ENCODE results near the gene PRDM16. TPM values are rescaled to one million over a fixed set of nuclear protein-coding genes. Genes with fewer than 3 reads are reported as not detected.

PRDM16 gene
- total RNA-seq, 1 experiment from 2014 or later = 0.17 TPM

GRCh38 chr1:3155926-3156220 is 86.9 kb downstream of the PRDM16 start:
- Histone ChIP-seq H3T11ph (ENCODE audit: low read length) (no peak overlapping the region), H3K9me3 (ENCODE audit: control insufficient read depth, low read depth, low read length) (no peaks in the 10 kb centered on the region), H2BK12ac (ENCODE audit: insufficient read length, low read depth, low read length) (no peak overlapping the region), H3K9ac (ENCODE audit: extremely low read depth, insufficient read length, low read length) (no peak overlapping the region), H3K79me2 (ENCODE audit: insufficient read depth, low read length) (no peaks in the 10 kb centered on the region), H2AK5ac (ENCODE audit: insufficient read length, low read length) (no peak overlapping the region), H2BK20ac (ENCODE audit: low read depth, low read length, poor library complexity, severe bottlenecking) (no peak overlapping the region), H3K4me1 (ENCODE audit: insufficient read depth, low read length) (no peaks in the 10 kb centered on the region), H3K18ac (ENCODE audit: insufficient read length, low read depth, low read length) (no peak overlapping the region), H4K20me1 (ENCODE audit: control insufficient read depth, insufficient read depth, insufficient read length) (no peaks in the 10 kb centered on the region), H3K4me2 (ENCODE audit: insufficient read depth, insufficient read length, low read length) (no peak overlapping the region), H3K23ac (ENCODE audit: insufficient read length, low read depth, low read length) (no peak overlapping the region), H2AFZ (ENCODE audit: low read length) (no peak overlapping the region), H4K5ac (ENCODE audit: insufficient read length, low read depth, low read length) (no peak overlapping the region), H3K23me2 (ENCODE audit: insufficient read length, low read depth, low read length, poor library complexity, severe bottlenecking) (no peaks in the 10 kb centered on the region), H3K56ac (ENCODE audit: insufficient read length, low read depth, low read length) (no peak overlapping the region), H3K4ac (ENCODE audit: low read depth, low read length) (no peak overlapping the region), H2BK15ac (ENCODE audit: low read depth, low read length) (no peak overlapping the region), H2BK5ac (ENCODE audit: insufficient read length, low read length) (no peak overlapping the region), H3K27ac (ENCODE audit: insufficient read length, low read depth, low read length) (no peak overlapping the region), H3K14ac (ENCODE audit: insufficient read depth, low read length) (no peak overlapping the region), H4K91ac (ENCODE audit: insufficient read length, low read depth, low read length) (no peak overlapping the region), H4K8ac (replicated peaks; ENCODE audit: insufficient read length, low read depth, low read length) (no peak overlapping the region), H2BK120ac (ENCODE audit: low read depth, low read length, poor library complexity, severe bottlenecking) (no peak overlapping the region), H3K79me1 (ENCODE audit: insufficient read depth, low read depth, low read length, poor library complexity, severe bottlenecking) (no peaks in the 10 kb centered on the region), H3K27me3 (ENCODE audit: insufficient read depth, low read length) (no peaks in the 10 kb centered on the region)
- Mint-ChIP-seq H3K4me1 (no peaks in the 10 kb centered on the region), H3K9me3 (no peaks in the 10 kb centered on the region), H3K27me3 (ENCODE audit: low read depth) (no peaks in the 10 kb centered on the region; the same call in none of the 2 replicates), H3K36me3 (ENCODE audit: insufficient read depth in 1 of 3, low read depth in 3 of 3) (no peaks in the 10 kb centered on the region; a peak in 1 of 7 replicates), H3K27ac (no peak overlapping the region), H3K4me3 (no peak overlapping the region)
- no peak for DNase-seq
- WGBS (ENCODE audit: extremely low coverage, insufficient read length, low lambda C conversion rate) = no CpG with 5 or more reads among the region's 5 CpGs
- TF ChIP-seq, protein P1, sequence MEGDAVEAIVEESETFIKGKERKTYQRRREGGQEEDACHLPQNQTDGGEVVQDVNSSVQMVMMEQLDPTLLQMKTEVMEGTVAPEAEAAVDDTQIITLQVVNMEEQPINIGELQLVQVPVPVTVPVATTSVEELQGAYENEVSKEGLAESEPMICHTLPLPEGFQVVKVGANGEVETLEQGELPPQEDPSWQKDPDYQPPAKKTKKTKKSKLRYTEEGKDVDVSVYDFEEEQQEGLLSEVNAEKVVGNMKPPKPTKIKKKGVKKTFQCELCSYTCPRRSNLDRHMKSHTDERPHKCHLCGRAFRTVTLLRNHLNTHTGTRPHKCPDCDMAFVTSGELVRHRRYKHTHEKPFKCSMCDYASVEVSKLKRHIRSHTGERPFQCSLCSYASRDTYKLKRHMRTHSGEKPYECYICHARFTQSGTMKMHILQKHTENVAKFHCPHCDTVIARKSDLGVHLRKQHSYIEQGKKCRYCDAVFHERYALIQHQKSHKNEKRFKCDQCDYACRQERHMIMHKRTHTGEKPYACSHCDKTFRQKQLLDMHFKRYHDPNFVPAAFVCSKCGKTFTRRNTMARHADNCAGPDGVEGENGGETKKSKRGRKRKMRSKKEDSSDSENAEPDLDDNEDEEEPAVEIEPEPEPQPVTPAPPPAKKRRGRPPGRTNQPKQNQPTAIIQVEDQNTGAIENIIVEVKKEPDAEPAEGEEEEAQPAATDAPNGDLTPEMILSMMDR (conservative IDR thresholded peaks at IDR 0.05) = no peak

All from H9 (cell line).